ENCODE results near the gene GALNT10. TPM values are rescaled to one million over a fixed set of nuclear protein-coding genes. Genes with fewer than 3 reads are reported as not detected.

Gene GALNT10
- total RNA-seq, 1 experiment from 2014 or later: 68.2 TPM

DNA sequence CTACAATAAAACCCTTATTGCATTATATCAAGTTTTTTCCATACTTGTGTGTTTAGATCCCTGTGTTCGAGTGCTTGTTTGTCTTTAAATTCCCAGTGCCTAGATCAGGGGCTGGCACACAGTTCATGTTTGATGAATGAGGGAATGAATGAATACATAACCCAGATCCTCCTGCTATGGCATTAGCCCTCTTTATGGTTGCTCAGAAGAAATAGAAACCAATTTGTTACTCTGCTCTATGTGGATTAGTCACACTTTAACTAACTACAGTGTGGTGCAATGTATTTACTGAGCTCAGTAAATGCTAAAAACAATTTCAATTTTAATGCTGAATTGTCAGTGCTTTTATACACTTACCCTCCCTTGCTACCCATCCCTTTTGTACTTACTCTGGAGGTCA is 16.4 kb upstream of the GALNT10 start:
- Mint-ChIP-seq H3K36me3 (ENCODE audit: insufficient read depth, unreplicated experiment) (no peaks in the 10 kb centered on the region), H3K27me3 (ENCODE audit: unreplicated experiment) (peaks cover 34% of the 10 kb centered on the region), H3K9me3 (ENCODE audit: low read depth, unreplicated experiment) (no peaks in the 10 kb centered on the region), H3K4me1 (ENCODE audit: low read depth, unreplicated experiment) (no peaks in the 10 kb centered on the region), H3K4me3 (ENCODE audit: low read depth, unreplicated experiment) (no peak overlapping the region), H3K27ac (ENCODE audit: unreplicated experiment) (no peak overlapping the region)
- intact Hi-C loops (cut with micrococcal nuclease; ENCODE audit: unreplicated experiment): no loop called here
- TF ChIP-seq, protein P1, sequence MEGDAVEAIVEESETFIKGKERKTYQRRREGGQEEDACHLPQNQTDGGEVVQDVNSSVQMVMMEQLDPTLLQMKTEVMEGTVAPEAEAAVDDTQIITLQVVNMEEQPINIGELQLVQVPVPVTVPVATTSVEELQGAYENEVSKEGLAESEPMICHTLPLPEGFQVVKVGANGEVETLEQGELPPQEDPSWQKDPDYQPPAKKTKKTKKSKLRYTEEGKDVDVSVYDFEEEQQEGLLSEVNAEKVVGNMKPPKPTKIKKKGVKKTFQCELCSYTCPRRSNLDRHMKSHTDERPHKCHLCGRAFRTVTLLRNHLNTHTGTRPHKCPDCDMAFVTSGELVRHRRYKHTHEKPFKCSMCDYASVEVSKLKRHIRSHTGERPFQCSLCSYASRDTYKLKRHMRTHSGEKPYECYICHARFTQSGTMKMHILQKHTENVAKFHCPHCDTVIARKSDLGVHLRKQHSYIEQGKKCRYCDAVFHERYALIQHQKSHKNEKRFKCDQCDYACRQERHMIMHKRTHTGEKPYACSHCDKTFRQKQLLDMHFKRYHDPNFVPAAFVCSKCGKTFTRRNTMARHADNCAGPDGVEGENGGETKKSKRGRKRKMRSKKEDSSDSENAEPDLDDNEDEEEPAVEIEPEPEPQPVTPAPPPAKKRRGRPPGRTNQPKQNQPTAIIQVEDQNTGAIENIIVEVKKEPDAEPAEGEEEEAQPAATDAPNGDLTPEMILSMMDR (IDR thresholded peaks at IDR 0.05; ENCODE audit: unreplicated experiment): no peak
- CTCF ChIA-PET: interaction anchor here (0.6 to 1.9 kb wide), 5 partner anchors 14 to 213 kb away, joined by 3 to 6 read pairs (median 4); partner anchors contain the start of gene GALNT10
- no TSS peak for BruUV-seq (replicated peaks)
- no peak for DNase-seq

DNA sequence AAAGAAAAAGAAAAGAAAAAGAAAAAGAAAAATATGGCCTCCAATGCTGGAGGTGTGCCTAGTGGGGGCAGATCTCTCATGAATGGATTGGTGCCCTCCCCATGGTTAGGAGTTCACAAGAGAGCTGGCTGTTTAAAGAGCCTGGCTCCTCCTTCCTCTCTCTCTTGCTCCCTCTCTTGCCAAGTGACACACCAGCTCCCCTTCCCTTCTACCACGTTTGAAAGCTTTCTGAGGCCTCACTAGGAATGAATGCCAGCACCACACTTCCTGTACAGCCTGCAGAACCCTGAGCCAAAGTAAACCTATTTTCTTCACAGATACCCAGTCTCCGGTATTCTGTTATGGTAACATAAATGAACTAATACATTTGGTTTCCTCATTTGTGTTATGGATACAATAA is 14.4 kb upstream of the GALNT10 start:
- Mint-ChIP-seq H3K27ac (ENCODE audit: unreplicated experiment) (no peak overlapping the region), H3K4me1 (ENCODE audit: low read depth, unreplicated experiment) (no peaks in the 10 kb centered on the region), H3K27me3 (ENCODE audit: unreplicated experiment) (peaks cover 48% of the 10 kb centered on the region), H3K4me3 (ENCODE audit: low read depth, unreplicated experiment) (no peak overlapping the region), H3K9me3 (ENCODE audit: low read depth, unreplicated experiment) (no peaks in the 10 kb centered on the region), H3K36me3 (ENCODE audit: insufficient read depth, unreplicated experiment) (no peaks in the 10 kb centered on the region)
- BruUV-seq (replicated peaks): no TSS peak
- intact Hi-C loops (cut with micrococcal nuclease; ENCODE audit: unreplicated experiment): no loop called here
- no peak for DNase-seq
- CTCF ChIA-PET: interaction anchor here (0.8 kb wide), 1 partner anchor 202 kb away, joined by 4 read pairs; no protein-coding TSS in a partner anchor
- TF ChIP-seq, protein P1 (IDR thresholded peaks at IDR 0.05; ENCODE audit: unreplicated experiment): no peak

DNA sequence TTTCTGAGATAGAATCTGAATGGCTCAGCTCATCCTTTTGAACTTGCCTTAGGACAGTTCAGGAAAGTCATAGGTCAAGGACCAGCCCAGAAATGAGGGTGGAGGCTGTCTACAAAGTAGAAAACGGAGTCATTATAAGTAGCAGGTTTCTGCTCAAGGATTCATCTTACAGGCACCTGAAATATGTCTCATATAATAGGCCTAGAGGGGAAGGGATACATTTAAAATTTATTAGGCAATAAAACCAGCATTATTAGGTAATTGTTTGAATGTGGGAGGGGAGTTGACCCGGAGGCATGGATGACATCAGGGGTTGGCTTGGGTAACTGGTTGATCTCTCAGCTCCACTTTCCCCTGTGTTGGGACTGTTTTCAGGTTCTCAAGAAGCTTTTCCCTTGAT is 11.9 kb upstream of the GALNT10 start:
- H3K4me3 Mint-ChIP-seq (ENCODE audit: low read depth, unreplicated experiment): no peak overlapping the region
- intact Hi-C loops (cut with micrococcal nuclease; ENCODE audit: unreplicated experiment): no loop called here
- peaks cover 61% of the 10 kb centered on the region for H3K27me3 Mint-ChIP-seq (ENCODE audit: unreplicated experiment)
- H3K9me3 Mint-ChIP-seq (ENCODE audit: low read depth, unreplicated experiment): no peaks in the 10 kb centered on the region
- TF ChIP-seq, protein P1 (IDR thresholded peaks at IDR 0.05; ENCODE audit: unreplicated experiment): no peak
- H3K36me3 Mint-ChIP-seq (ENCODE audit: insufficient read depth, unreplicated experiment): no peaks in the 10 kb centered on the region
- H3K4me1 Mint-ChIP-seq (ENCODE audit: low read depth, unreplicated experiment): no peaks in the 10 kb centered on the region
- CTCF ChIA-PET: interaction anchor here (0.5 kb wide), 1 partner anchor 109 kb away, joined by 8 read pairs; no protein-coding TSS in a partner anchor
- no peak for DNase-seq
- H3K27ac Mint-ChIP-seq (ENCODE audit: unreplicated experiment): no peak overlapping the region
- BruUV-seq (replicated peaks): no TSS peak

DNA sequence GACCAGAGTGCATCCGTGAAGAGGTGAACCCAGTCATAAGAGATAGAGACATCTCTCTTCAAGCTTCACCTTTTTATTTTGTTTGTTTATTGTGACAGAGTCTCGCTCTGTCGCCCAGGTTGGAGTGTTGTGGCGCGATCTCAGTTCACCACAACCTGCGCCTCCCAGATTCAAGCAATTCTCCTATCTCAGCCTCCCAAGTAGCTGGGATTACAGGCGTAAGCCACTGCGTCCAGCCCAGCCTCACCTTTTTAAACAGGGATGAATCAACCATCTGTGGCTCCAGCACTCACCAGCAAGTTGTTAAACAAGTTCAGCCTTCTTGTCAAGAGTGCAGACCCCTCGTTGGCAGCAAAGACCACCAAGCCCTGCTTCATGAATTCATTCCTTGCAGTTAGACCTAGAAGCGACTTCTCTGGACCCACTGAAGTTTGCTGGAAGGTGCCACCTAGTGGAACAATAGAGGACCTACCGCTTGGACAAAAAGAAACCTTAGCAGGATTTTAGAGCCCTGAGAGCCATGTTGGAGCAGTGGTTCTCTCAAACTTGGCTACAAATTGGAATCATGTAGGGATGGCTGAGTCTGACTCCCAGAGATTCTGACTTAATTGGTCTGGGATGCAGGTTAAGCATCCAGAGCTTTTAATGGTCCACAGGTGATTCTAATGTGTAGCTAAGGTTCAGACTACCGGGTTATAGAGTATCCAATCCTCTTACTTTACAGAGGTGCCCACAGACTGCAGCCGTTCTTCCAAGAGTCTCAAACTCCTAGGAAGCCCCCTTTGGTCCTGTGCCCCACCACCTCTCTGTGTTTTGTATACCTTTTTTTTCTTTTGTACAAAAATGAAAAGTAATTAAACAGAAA is 10.5 kb upstream of the GALNT10 start:
- TF ChIP-seq, protein P1 (IDR thresholded peaks at IDR 0.05; ENCODE audit: unreplicated experiment): peak; percentile 73
- Mint-ChIP-seq H3K4me3 (ENCODE audit: low read depth, unreplicated experiment) (no peak overlapping the region), H3K4me1 (ENCODE audit: low read depth, unreplicated experiment) (no peaks in the 10 kb centered on the region), H3K36me3 (ENCODE audit: insufficient read depth, unreplicated experiment) (no peaks in the 10 kb centered on the region), H3K9me3 (ENCODE audit: low read depth, unreplicated experiment) (no peaks in the 10 kb centered on the region), H3K27ac (ENCODE audit: unreplicated experiment) (no peak overlapping the region), H3K27me3 (ENCODE audit: unreplicated experiment) (peaks cover 61% of the 10 kb centered on the region)
- DNase-seq: peak; percentile 38
- intact Hi-C loops (cut with micrococcal nuclease; ENCODE audit: unreplicated experiment): loop anchor here (1.0 kb wide), 2 partner anchors 108 to 206 kb away; no protein-coding TSS in a partner anchor
- no TSS peak for BruUV-seq (replicated peaks)
- CTCF ChIA-PET: interaction anchor here (0.6 to 2.2 kb wide), 6 partner anchors 17 to 206 kb away, joined by 4 to 17 read pairs (median 4); no protein-coding TSS in a partner anchor
